Measurements from ENCODE around the gene CHRM2.

Gene CHRM2

GRCh38 chr7:137040745-137041144, 172.3 kb downstream of the CHRM2 start:
- no peak for DNase-seq

- no peak for DNase-seq
Observed at GRCh38 chr7:137045573-137045972, 177.1 kb downstream of the CHRM2 start.

- no peak for DNase-seq
Observed at GRCh38 chr7:137069249-137069963, 201.0 kb downstream of the CHRM2 start.

Data from activated CD8-positive, alpha-beta memory T cell treated with anti-CD3 and anti-CD28 coated beads for 24 hours (primary cell).